GM13977 (cell line): ENCODE measurements around the gene NEAT1.

ENCODE experiments used
- DNase-seq: peaks from one replicate; pipeline ENCODE4 v3.0.0; 2012; ENCODE audit warnings: low spot score
- CTCF ChIP-seq: IDR thresholded peaks from 2 replicates; pipeline ENCODE4 v1.5.1; 2012; ENCODE audit warnings: mild to moderate bottlenecking, control low read depth; ENCODE audit not compliant: insufficient read depth; ENCODE audit errors: extremely low read depth, missing control alignments
- in situ Hi-C: fragments of 300-500 bp; cut with MboI; formaldehyde crosslinking; loops from one replicate; pipeline ENCODE4 v1.12.0; 2022; ENCODE audit warnings: low sequenced_read_pairs, low pct_unique_long_range_greater_than_20kb, mixed read lengths, inconsistent platforms; ENCODE audit not compliant: unreplicated experiment

The NEAT1 gene

GRCh38 chr11:65476632-65477148 lies 54.1 kb downstream of the NEAT1 start:
- in situ Hi-C loops = no loop called here
- peak; percentile 48 for DNase-seq
- no peak for TF ChIP-seq CTCF

GRCh38 chr11:65477149-65477965 lies 54.8 kb downstream of the NEAT1 start:
- in situ Hi-C loops = no loop called here

GRCh38 chr11:65478388-65479183 lies 56.0 kb downstream of the NEAT1 start:
- DNase-seq = no peak
- in situ Hi-C loops = no loop called here
- no peak for TF ChIP-seq CTCF

More at GRCh38 chr11:65477149-65477965, 54.8 kb downstream of the NEAT1 start:
- peak; percentile 95 for DNase-seq
- TF ChIP-seq CTCF = no peak

- in situ Hi-C loops = loop anchor here (10.0 kb wide), 1 partner anchor 55 kb away; the partner anchor contains the start of gene NEAT1
- TF ChIP-seq CTCF = peak; percentile 35
Observed at GRCh38 chr11:65479184-65480145, 56.9 kb downstream of the NEAT1 start.

GRCh38 chr11:65482306-65482850 lies 59.8 kb downstream of the NEAT1 start:
- in situ Hi-C loops = loop anchor here (10.0 kb wide), 1 partner anchor 58 kb away; the partner anchor contains the start of gene NEAT1
- no peak for DNase-seq

More at GRCh38 chr11:65479184-65480145, 56.9 kb downstream of the NEAT1 start:
- peak; percentile 25 for DNase-seq

More at GRCh38 chr11:65482306-65482850, 59.8 kb downstream of the NEAT1 start:
- no peak for TF ChIP-seq CTCF
